Endothelial cell of umbilical vein (primary cell): ENCODE measurements around the gene NDUFAF8. TPM values are rescaled to one million over a fixed set of nuclear protein-coding genes. Genes with fewer than 3 reads are reported as not detected.

Experiments used
- BruUV-seq: library from RNA; stranded (reverse); fragments of 400-500 nt; replicated peaks from 2 replicates; lab custom pipeline; 2021; lab: Mats Ljungman, UMichigan
- CTCF ChIA-PET: fragments of 300-600, 350-600 bp; sonication (Branson Sonifier 250); formaldehyde crosslinking; loops from one replicate; lab custom pipeline; 2021; ENCODE audit warnings: antibody characterized with exemption, inconsistent platforms; lab: Charles Lee
- POLR2A ChIA-PET: fragments of 300-600, 350-600 bp; sonication (Branson Sonifier 250); formaldehyde crosslinking; loops from one replicate; lab custom pipeline; 2021; ENCODE audit warnings: antibody characterized with exemption, inconsistent platforms; lab: Charles Lee
- DNase-seq: peaks from one replicate; pipeline ENCODE4 v3.0.0-alpha.2; 2011; ENCODE audit warnings: low read depth, low spot score
- FAIRE-seq: peaks from 2 replicates; lab custom pipeline; 2011; peaks lifted over from hg19 to GRCh38; lab: Jason Lieb, UNC
- H2AFZ ChIP-seq: 2 replicates; pipeline ENCODE4 v1.6.0; 2012; ENCODE audit warnings: low read depth, low read length, control low read depth, inconsistent platforms
- H3K27ac ChIP-seq: 2 replicates; pipeline ENCODE4 v1.5.1; 2011; ENCODE audit warnings: low read depth, mild to moderate bottlenecking, control low read depth, low read length, moderate library complexity; ENCODE audit not compliant: insufficient read depth
- H3K27me3 ChIP-seq, 2 experiments: 2 replicates each; pipeline versions ENCODE4 v1.6.0 to v1.6.1; 2011; ENCODE audit warnings: low read length in 2 of 2, mixed read lengths in 1 of 2; ENCODE audit not compliant: control insufficient read depth in 2 of 2, insufficient read depth in 2 of 2
- H3K36me3 ChIP-seq, 2 experiments: 2 replicates in 1 of 2; 3 replicates in 1 of 2; pipeline ENCODE4 v1.5.1; 2011; ENCODE audit warnings: low read length in 2 of 2, mild to moderate bottlenecking in 1 of 2, moderate library complexity in 1 of 2; ENCODE audit not compliant: control insufficient read depth in 2 of 2, insufficient read depth in 2 of 2; ENCODE audit errors: extremely low read depth in 1 of 2
- H3K4me1 ChIP-seq: 3 replicates; pipeline ENCODE4 v1.5.1; 2011; ENCODE audit warnings: mild to moderate bottlenecking, low read length; ENCODE audit not compliant: control insufficient read depth, insufficient read depth; ENCODE audit errors: extremely low read depth
- H3K4me2 ChIP-seq: 2 replicates; pipeline ENCODE4 v1.6.1; 2011; ENCODE audit warnings: low read length, control low read depth, mixed read lengths; ENCODE audit not compliant: insufficient read depth
- H3K4me3 ChIP-seq, 3 experiments: fragments of 200-600 bp in 1 of 3; sonication (generic), shearing (Covaris generic) in 1 of 3; replicated peaks in 1 of 3; 2 replicates each; pipeline ENCODE4 v1.5.1; 2011 to 2016; ENCODE audit warnings: control low read depth in 3 of 3, low read length in 3 of 3, mild to moderate bottlenecking in 2 of 3, inconsistent platforms in 1 of 3, low read depth in 1 of 3, moderate library complexity in 1 of 3; ENCODE audit not compliant: insufficient read depth in 1 of 3
- H3K79me2 ChIP-seq: 2 replicates; pipeline ENCODE4 v1.6.0; 2012; ENCODE audit warnings: low read length, inconsistent platforms; ENCODE audit not compliant: control insufficient read depth, insufficient read depth
- H3K9ac ChIP-seq: replicated peaks from 2 replicates; pipeline ENCODE3; 2011; ENCODE audit warnings: low read length, control low read depth; ENCODE audit not compliant: insufficient read depth; ENCODE audit errors: extremely low read depth
- H3K9me1 ChIP-seq: replicated peaks from 3 replicates; pipeline ENCODE4 v1.6.0; 2011; ENCODE audit warnings: mild to moderate bottlenecking, low read length; ENCODE audit not compliant: control insufficient read depth, insufficient read depth; ENCODE audit errors: extremely low read depth
- H3K9me3 ChIP-seq: replicated peaks from 2 replicates; pipeline ENCODE4 v1.5.1; 2012; ENCODE audit warnings: low read length, inconsistent platforms; ENCODE audit not compliant: control insufficient read depth, insufficient read depth
- H4K20me1 ChIP-seq: replicated peaks from 2 replicates; pipeline ENCODE3; 2011; ENCODE audit warnings: mild to moderate bottlenecking, low read length; ENCODE audit not compliant: control insufficient read depth, insufficient read depth; ENCODE audit errors: extremely low read depth
- CTCF ChIP-seq, 2 donors: IDR thresholded peaks; 1 replicate in 1 of 2; 2 replicates in 1 of 2; pipeline ENCODE4 v1.5.1; 2011; ENCODE audit warnings: low read length in 2 of 2, mild to moderate bottlenecking in 2 of 2, moderate library complexity in 2 of 2, control low read depth in 1 of 2, inconsistent platforms in 1 of 2, low read depth in 1 of 2; ENCODE audit not compliant: insufficient read depth in 1 of 2; ENCODE audit errors: extremely low read depth in 1 of 2
- EZH2 ChIP-seq: IDR thresholded peaks from 2 replicates; pipeline ENCODE4 v1.6.1; 2012; ENCODE audit warnings: borderline replicate concordance, low read depth, mild to moderate bottlenecking, moderate library complexity, low read length, inconsistent platforms; ENCODE audit not compliant: severe bottlenecking
- FOS ChIP-seq: IDR thresholded peaks from 2 replicates; pipeline ENCODE4 v1.6.1; 2011; ENCODE audit warnings: mild to moderate bottlenecking, low read length, moderate library complexity, borderline replicate concordance; ENCODE audit not compliant: insufficient read depth
- GATA2 ChIP-seq: IDR thresholded peaks from 2 replicates; pipeline ENCODE4 v1.7.0; 2011; ENCODE audit warnings: low read depth, mild to moderate bottlenecking, moderate library complexity, mixed read lengths, low read length; ENCODE audit not compliant: insufficient read length, insufficient read depth
- JUN ChIP-seq: IDR thresholded peaks from 2 replicates; pipeline ENCODE4 v1.6.1; 2011; ENCODE audit warnings: borderline replicate concordance, low read depth; ENCODE audit not compliant: insufficient read length, insufficient read depth
- MAX ChIP-seq: IDR thresholded peaks from 2 replicates; pipeline ENCODE4 v1.6.1; 2011; ENCODE audit not compliant: insufficient read depth, insufficient read length
- MYC ChIP-seq: IDR thresholded peaks from one replicate; pipeline ENCODE4 v1.6.1; 2011; ENCODE audit warnings: mild to moderate bottlenecking, low read depth, low read length
- POLR2A ChIP-seq: IDR thresholded peaks from 2 replicates; pipeline ENCODE4 v1.6.1; 2012; ENCODE audit warnings: low read depth, mild to moderate bottlenecking, control low read depth, low read length
- POLR2AphosphoS5 ChIP-seq: IDR thresholded peaks from 2 replicates; pipeline ENCODE4 v1.6.1; 2012; ENCODE audit warnings: low read depth, mild to moderate bottlenecking, control low read depth, low read length, moderate library complexity; ENCODE audit not compliant: insufficient read depth
- dilution Hi-C: fragments of 300-500 bp; cut with MboI; formaldehyde crosslinking; loops from one replicate; pipeline ENCODE4 v1.15.0; 2019; ENCODE audit warnings: low sequenced_read_pairs; ENCODE audit not compliant: extremely low pct_ligation_motif_present
- intact Hi-C: fragments of 100-400 bp; cut with micrococcal nuclease; formaldehyde crosslinking; loops from one replicate; pipeline ENCODE4 v1.10.0; 2022
- polyA plus RNA-seq, 4 experiments: library from polyadenylated mRNA; depleted of rRNA in 3 of 4; stranded (reverse) in 3 of 4; unstranded in 1 of 4; fragments of >200 nt; gene quantifications; 2 replicates each; pipeline versions ENCODE4 v1.2.1 to v1.2.3, GENCODE V29; 2011 to 2012; ENCODE audit warnings: missing spikeins in 1 of 4
- total RNA-seq: library from RNA; stranded (reverse); gene quantifications from 2 replicates; pipeline ENCODE4 v1.2.3, GENCODE V29; 2021

The NDUFAF8 gene
- total and polyA plus RNA-seq, 2 donors (not counting 3 experiments of a cell fraction or from before 2014, with no cell fraction given) = 61.5 to 83.9 TPM

- Histone ChIP-seq H3K4me1 (no peaks in the 10 kb centered on the region), H3K4me3 (no peak overlapping the region), H3K9me1 (no peaks in the 10 kb centered on the region), H3K4me2 (no peak overlapping the region), H4K20me1 (no peaks in the 10 kb centered on the region), H3K36me3 (peaks cover 0 to 7% of the 10 kb centered on the region in 2 experiments), H3K9me3 (no peaks in the 10 kb centered on the region), H3K9ac (no peak overlapping the region), H2AFZ (no peak overlapping the region), H3K27ac (no peak overlapping the region), H3K79me2 (no peaks in the 10 kb centered on the region), H3K27me3 (no peaks in the 10 kb centered on the region)
- no peak for FAIRE-seq
- BruUV-seq = no TSS peak
- DNase-seq = no peak
- ChIA-PET POLR2A (no interaction called here), CTCF (interaction anchor here (0.9 to 5.5 kb wide), 2 partner anchors 46 to 49 kb away, joined by 3 to 40 read pairs; no protein-coding TSS in a partner anchor)
- dilution Hi-C loops = no loop called here
- TF ChIP-seq MAX (no peak), MYC (no peak), JUN (no peak)
- intact Hi-C loops = no loop called here
Observed at GRCh38 chr17:81191646-81192045, 47.5 kb upstream of the NDUFAF8 start.

- H3K4me1 ChIP-seq = no peaks in the 10 kb centered on the region
- BruUV-seq = no TSS peak
- TF ChIP-seq FOS (no peak), GATA2 (no peak), JUN (no peak), MYC (no peak), EZH2 (no peak), POLR2AphosphoS5 (no peak), POLR2A (no peak), MAX (no peak), CTCF (IDR thresholded peaks at IDR 0.05; ENCODE audit: extremely low read depth in 1 of 2, insufficient read depth in 1 of 2, low read depth in 1 of 2, low read length in 2 of 2) (no peak)
- H3K79me2 ChIP-seq = no peaks in the 10 kb centered on the region
- H3K9me3 ChIP-seq = no peaks in the 10 kb centered on the region
- intact Hi-C loops = no loop called here
- H3K27me3 ChIP-seq = no peaks in the 10 kb centered on the region
- H4K20me1 ChIP-seq = no peaks in the 10 kb centered on the region
- ChIA-PET CTCF (no interaction called here), POLR2A (no interaction called here)
- H3K4me3 ChIP-seq = no peak overlapping the region
- FAIRE-seq = no peak
- H3K27ac ChIP-seq = no peak overlapping the region
- dilution Hi-C loops = no loop called here
- H3K9me1 ChIP-seq = no peaks in the 10 kb centered on the region
- H2AFZ ChIP-seq = no peak overlapping the region
- no peak overlapping the region for H3K9ac ChIP-seq
- H3K36me3 ChIP-seq = peaks cover 0 to 7% of the 10 kb centered on the region in 2 experiments
- DNase-seq = no peak
- no peak overlapping the region for H3K4me2 ChIP-seq
Observed at GRCh38 chr17:81192386-81193050, 46.6 kb upstream of the NDUFAF8 start.
